ENCODE results near the gene FAM170A. TPM values are rescaled to one million over a fixed set of nuclear protein-coding genes. Genes with fewer than 3 reads are reported as not detected.

The FAM170A gene
- total RNA-seq, 4 donors from 2014 or later, result not detected

DNA sequence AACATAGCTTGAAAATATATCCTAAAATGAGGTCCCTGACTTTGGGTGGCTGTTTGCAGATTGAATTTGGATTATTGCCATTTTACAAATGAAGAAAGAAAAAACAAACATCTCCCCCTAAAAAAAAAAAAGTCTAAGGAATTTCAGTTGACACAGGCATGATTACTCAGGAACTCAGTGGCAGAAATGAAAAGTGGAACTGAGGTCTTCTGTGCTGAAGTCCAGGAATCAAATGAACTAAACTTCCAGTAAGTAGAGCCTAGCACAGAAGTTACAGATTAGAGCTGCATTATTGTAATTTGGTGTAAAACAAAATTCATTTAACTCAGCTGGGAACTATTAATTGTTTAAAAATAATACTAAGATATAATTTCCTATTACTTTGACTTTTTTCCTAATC, 26.7 kb downstream of the FAM170A start:
- H3K4me3 ChIP-seq (ENCODE audit: low read depth, poor library complexity, severe bottlenecking), result no peak overlapping the region
- intact Hi-C loops (cut with DNase I; ENCODE audit: low total_unique reads), result no loop called here
- TF ChIP-seq, protein P1, sequence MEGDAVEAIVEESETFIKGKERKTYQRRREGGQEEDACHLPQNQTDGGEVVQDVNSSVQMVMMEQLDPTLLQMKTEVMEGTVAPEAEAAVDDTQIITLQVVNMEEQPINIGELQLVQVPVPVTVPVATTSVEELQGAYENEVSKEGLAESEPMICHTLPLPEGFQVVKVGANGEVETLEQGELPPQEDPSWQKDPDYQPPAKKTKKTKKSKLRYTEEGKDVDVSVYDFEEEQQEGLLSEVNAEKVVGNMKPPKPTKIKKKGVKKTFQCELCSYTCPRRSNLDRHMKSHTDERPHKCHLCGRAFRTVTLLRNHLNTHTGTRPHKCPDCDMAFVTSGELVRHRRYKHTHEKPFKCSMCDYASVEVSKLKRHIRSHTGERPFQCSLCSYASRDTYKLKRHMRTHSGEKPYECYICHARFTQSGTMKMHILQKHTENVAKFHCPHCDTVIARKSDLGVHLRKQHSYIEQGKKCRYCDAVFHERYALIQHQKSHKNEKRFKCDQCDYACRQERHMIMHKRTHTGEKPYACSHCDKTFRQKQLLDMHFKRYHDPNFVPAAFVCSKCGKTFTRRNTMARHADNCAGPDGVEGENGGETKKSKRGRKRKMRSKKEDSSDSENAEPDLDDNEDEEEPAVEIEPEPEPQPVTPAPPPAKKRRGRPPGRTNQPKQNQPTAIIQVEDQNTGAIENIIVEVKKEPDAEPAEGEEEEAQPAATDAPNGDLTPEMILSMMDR (IDR thresholded peaks at IDR 0.05), result no peak
- no peak for TF ChIP-seq POLR2A (IDR thresholded peaks at IDR 0.05)
- no peak for DNase-seq (ENCODE audit: low spot score in 2 of 2)

DNA sequence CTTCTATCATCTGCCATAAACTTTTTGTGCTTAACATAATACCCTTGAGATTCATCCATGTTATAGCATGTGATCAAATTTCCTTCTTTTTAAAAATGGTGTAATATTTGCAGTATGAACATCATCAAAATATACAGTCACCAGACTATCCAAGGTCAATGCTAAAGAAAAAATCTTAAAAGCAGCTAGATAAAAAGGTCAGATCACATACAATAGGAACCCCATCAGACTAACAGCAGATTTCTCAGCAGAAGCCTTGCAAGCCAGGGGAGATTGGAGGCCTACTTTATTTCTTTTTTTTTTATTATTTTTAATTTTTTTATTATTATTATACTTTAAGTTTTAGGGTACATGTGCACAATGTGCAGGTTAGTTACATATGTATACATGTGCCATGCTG, 37.2 kb downstream of the FAM170A start:
- intact Hi-C loops (cut with DNase I; ENCODE audit: low total_unique reads), result no loop called here

DNA sequence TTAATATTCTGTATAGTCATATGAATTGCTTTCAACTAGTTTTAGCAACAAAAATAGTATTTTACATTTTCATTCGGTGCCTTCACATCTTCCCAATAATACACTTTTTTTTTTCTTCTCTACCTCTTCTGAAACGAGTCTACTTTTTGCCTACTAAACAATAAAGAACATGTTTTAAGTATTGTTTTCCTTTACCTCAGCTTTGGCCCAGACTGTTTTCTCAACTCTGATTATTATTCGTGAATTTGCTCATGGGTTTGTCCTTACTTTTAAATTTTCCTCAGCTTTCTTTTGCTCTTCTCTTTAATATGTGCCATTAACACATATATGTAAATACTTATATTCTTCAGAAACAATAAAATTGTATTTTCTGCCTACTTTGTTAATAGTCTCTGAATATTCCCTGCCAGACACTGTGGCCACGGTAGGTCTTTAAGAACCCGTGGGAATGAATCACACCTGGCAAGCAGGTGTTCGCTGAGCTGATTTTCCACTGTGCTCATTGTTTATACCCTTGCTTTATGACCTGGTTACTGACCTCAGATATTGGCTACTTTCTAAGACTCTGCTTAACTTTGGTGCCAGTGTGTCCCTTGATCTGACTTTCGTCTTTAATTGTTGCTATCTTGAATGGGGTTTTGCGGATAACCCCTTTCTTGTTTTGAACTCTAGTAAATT, 49.1 kb downstream of the FAM170A start:
- WGBS, 2 donors, result 53% methylated on average over 8 of the region's 8 CpGs
- no peak overlapping the region for H3K4me3 ChIP-seq (ENCODE audit: low read depth, poor library complexity, severe bottlenecking)
- intact Hi-C loops (cut with DNase I; ENCODE audit: low total_unique reads), result no loop called here
- no peak for TF ChIP-seq POLR2A (IDR thresholded peaks at IDR 0.05)
- TF ChIP-seq, protein P1 (IDR thresholded peaks at IDR 0.05), result no peak
- no peak for DNase-seq (ENCODE audit: low spot score in 2 of 2)

More for the DNA sequence above, 37.2 kb downstream of the FAM170A start:
- no peak for DNase-seq (ENCODE audit: low spot score in 2 of 2)
- no peak for TF ChIP-seq POLR2A (IDR thresholded peaks at IDR 0.05)
- TF ChIP-seq, protein P1 (IDR thresholded peaks at IDR 0.05), result no peak
- no peak overlapping the region for H3K4me3 ChIP-seq (ENCODE audit: low read depth, poor library complexity, severe bottlenecking)

DNA sequence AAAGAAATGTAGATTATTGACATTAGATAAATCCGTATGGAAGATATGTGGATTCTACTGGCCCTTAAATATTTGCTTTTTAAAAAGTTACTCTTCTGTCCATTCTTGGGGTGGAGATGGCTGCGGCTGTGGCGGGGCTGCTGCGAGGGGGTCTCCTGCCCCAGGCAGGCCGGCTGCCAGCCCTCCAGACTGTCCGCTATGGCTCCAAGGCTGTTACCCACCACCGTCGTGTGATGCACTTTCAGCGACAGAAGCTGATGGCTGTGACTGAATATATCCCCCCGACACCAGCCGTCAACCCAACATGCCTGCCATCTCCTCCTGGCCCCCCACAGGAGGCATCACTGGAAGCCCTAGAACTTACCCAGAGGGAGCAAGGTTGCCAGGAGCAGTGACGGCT, 50.7 kb downstream of the FAM170A start:
- no peak overlapping the region for H3K4me3 ChIP-seq (ENCODE audit: low read depth, poor library complexity, severe bottlenecking)
- WGBS, 2 donors, result 88 to 92% methylated on average over 12 of the region's 12 CpGs
- no peak for TF ChIP-seq POLR2A (IDR thresholded peaks at IDR 0.05)
- TF ChIP-seq, protein P1 (IDR thresholded peaks at IDR 0.05), result no peak
- intact Hi-C loops (cut with DNase I; ENCODE audit: low total_unique reads), result no loop called here
- DNase-seq (ENCODE audit: low spot score in 2 of 2), result no peak

DNA sequence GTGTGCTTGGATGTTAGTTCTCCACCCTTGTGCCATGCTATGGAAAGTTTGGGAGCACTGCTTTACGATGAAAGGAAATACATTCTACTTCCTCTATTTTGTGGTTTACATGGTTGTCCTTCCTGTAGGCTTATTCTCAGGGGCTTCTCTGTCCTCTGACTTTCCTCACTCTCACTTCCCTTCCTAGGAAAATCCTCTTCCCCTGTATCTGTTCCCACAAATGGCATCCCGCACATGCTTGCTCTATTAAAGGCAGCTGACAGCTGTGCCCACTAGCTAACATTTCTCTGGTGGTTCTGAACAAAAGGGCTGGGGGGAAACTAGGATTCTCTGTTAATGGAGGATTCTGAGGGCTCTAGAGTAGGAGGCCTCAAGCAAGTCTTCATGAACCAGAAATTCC, 52.4 kb downstream of the FAM170A start:
- intact Hi-C loops (cut with DNase I; ENCODE audit: low total_unique reads), result no loop called here
- WGBS, 2 donors, result 69 to 76% methylated on average over 2 of the region's 2 CpGs
- DNase-seq (ENCODE audit: low spot score in 2 of 2), result no peak
- TF ChIP-seq POLR2A (IDR thresholded peaks at IDR 0.05), result no peak
- TF ChIP-seq, protein P1 (IDR thresholded peaks at IDR 0.05), result no peak
- H3K4me3 ChIP-seq (ENCODE audit: low read depth, poor library complexity, severe bottlenecking), result no peak overlapping the region

DNA sequence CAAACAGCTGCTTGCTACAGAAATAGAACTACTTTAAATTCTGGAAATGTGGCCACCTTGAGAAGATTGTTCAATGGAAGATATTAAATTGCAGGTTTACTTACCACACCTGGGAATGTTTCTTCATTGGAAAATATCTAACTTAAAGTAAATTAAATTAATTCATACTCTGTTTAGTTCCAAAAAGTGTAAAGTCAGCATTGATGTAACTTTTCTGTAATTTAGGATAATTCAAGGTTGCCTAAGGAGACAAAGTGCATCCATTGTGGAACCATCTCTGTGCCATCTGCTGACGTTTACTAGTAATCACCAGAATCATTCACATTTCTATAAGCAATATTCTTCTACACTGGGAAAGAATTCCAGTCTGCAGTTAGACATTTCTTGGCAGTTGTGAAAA, 53.0 kb downstream of the FAM170A start:
- TF ChIP-seq, protein P1 (IDR thresholded peaks at IDR 0.05), result no peak
- no peak for TF ChIP-seq POLR2A (IDR thresholded peaks at IDR 0.05)
- 44 to 64% methylated on average over 1 of the region's 1 CpG for WGBS, 2 donors
- intact Hi-C loops (cut with DNase I; ENCODE audit: low total_unique reads), result no loop called here

More for the DNA sequence above, 53.0 kb downstream of the FAM170A start:
- no peak overlapping the region for H3K4me3 ChIP-seq (ENCODE audit: low read depth, poor library complexity, severe bottlenecking)
- DNase-seq (ENCODE audit: low spot score in 2 of 2), result no peak

All from lower leg skin (tissue), 4 donors.